SK-N-SH treated with all-trans-retinoic acid at 6 μM for 48 hours (cell line): ENCODE data around the gene RGS9.

Experiments used
- ATAC-seq: fragments of 200-7000 bp; cut with Tn5 transposase; 3 replicates; pipeline ENCODE4 v1.9.1; 2020; ENCODE audit warnings: mild to moderate bottlenecking, moderate library complexity
- ARNTL ChIP-seq: fragments of 450-650 bp; formaldehyde crosslinking; IDR thresholded peaks from 2 replicates; pipeline ENCODE4 v1.5.0; 2020; ENCODE audit warnings: low read depth, mild to moderate bottlenecking, moderate library complexity, borderline replicate concordance
- BACH2 ChIP-seq: fragments of 250-450 bp; sonication (Bioruptor Pico); IDR thresholded peaks from 2 replicates; pipeline ENCODE4 v1.9.0; 2021; ENCODE audit warnings: mild to moderate bottlenecking, borderline replicate concordance
- CREB5 ChIP-seq: fragments of 250-450 bp; sonication (Bioruptor Pico); IDR thresholded peaks from 2 replicates; pipeline ENCODE4 v1.5.1; 2020; ENCODE audit warnings: low read depth, mild to moderate bottlenecking, moderate library complexity
- CSDC2 ChIP-seq: fragments of 250-450 bp; sonication (Bioruptor Pico); IDR thresholded peaks from 2 replicates; pipeline ENCODE4 v1.5.0; 2020; ENCODE audit warnings: mild to moderate bottlenecking, moderate library complexity
- CSRNP3 ChIP-seq: fragments of 250-450 bp; sonication (Bioruptor Pico); IDR thresholded peaks from 2 replicates; pipeline ENCODE4 v1.5.1; 2021; ENCODE audit warnings: mild to moderate bottlenecking, moderate library complexity
- ESRRG ChIP-seq: fragments of 250-450 bp; sonication (Bioruptor Pico); IDR thresholded peaks from 2 replicates; pipeline ENCODE4 v1.6.1; 2021; ENCODE audit warnings: mild to moderate bottlenecking
- GLIS3 ChIP-seq: fragments of 250-450 bp; sonication (Bioruptor Pico); IDR thresholded peaks from 2 replicates; pipeline ENCODE4 v1.5.0; 2020; ENCODE audit warnings: mild to moderate bottlenecking, moderate library complexity
- ISL1 ChIP-seq: fragments of 250-450 bp; sonication (Bioruptor Pico); IDR thresholded peaks from 2 replicates; pipeline ENCODE4 v2.1.2; 2022; ENCODE audit warnings: mild to moderate bottlenecking, moderate library complexity
- POU6F1 ChIP-seq: fragments of 250-450 bp; sonication (Bioruptor Pico); IDR thresholded peaks from 2 replicates; pipeline ENCODE4 v1.8.0; 2021; ENCODE audit warnings: low read depth, mild to moderate bottlenecking, moderate library complexity, borderline replicate concordance
- PPARA ChIP-seq: fragments of 250-450 bp; sonication (Bioruptor Pico); IDR thresholded peaks from 2 replicates; pipeline ENCODE4 v1.5.0; 2020; ENCODE audit warnings: mild to moderate bottlenecking, borderline replicate concordance
- RARB ChIP-seq: fragments of 250-450 bp; sonication (Bioruptor Pico); IDR thresholded peaks from 2 replicates; pipeline ENCODE4 v1.8.0; 2021; ENCODE audit warnings: mild to moderate bottlenecking, moderate library complexity
- SNAI2 ChIP-seq: fragments of 250-450 bp; sonication (Bioruptor Pico); IDR thresholded peaks from 2 replicates; pipeline ENCODE4 v1.5.0; 2020; ENCODE audit warnings: mild to moderate bottlenecking, moderate library complexity
- TCF4 ChIP-seq: fragments of 250-450 bp; sonication (Bioruptor Pico); IDR thresholded peaks from 2 replicates; pipeline ENCODE4 v1.8.0; 2021; ENCODE audit warnings: mild to moderate bottlenecking, moderate library complexity, borderline replicate concordance
- TOX ChIP-seq: fragments of 250-450 bp; sonication (Bioruptor Pico); IDR thresholded peaks from 2 replicates; pipeline ENCODE4 v1.8.0; 2021; ENCODE audit warnings: mild to moderate bottlenecking, moderate library complexity, borderline replicate concordance
- ZC3H10 ChIP-seq: fragments of 250-450 bp; sonication (Bioruptor Pico); IDR thresholded peaks from 2 replicates; pipeline ENCODE4 v1.5.1; 2021; ENCODE audit warnings: mild to moderate bottlenecking, moderate library complexity
- ZFP3 ChIP-seq: fragments of 250-450 bp; sonication (Bioruptor Pico); IDR thresholded peaks from 2 replicates; pipeline ENCODE4 v1.5.0; 2020; ENCODE audit warnings: mild to moderate bottlenecking, moderate library complexity
- ZNF565 ChIP-seq: fragments of 450-650 bp; formaldehyde crosslinking; conservative IDR thresholded peaks from 2 replicates; pipeline ENCODE4 v1.5.0; 2020; ENCODE audit warnings: low read depth, mild to moderate bottlenecking, moderate library complexity
- ZNF70 ChIP-seq: fragments of 450-650 bp; formaldehyde crosslinking; IDR thresholded peaks from 2 replicates; pipeline ENCODE4 v1.5.0; 2020; ENCODE audit warnings: mild to moderate bottlenecking, moderate library complexity
- ZNF8 ChIP-seq: fragments of 450-650 bp; formaldehyde crosslinking; IDR thresholded peaks from 2 replicates; pipeline ENCODE4 v1.5.0; 2020; ENCODE audit warnings: mild to moderate bottlenecking, moderate library complexity

RGS9 gene

GRCh38 chr17:65185062-65185461, 47.9 kb downstream of the RGS9 start (continued):
- 0 out of 2 replicates have a peak, but pooled peaks have one; percentile 76 for TF ChIP-seq CREB5
- no peak for TF ChIP-seq SNAI2 (CRISPR knock-in tag)
- no peak for TF ChIP-seq PPARA (CRISPR knock-in tag)
- peak; percentile 44; the same call in 1 of the 2 replicates for TF ChIP-seq TOX
- peak; percentile 65; the same call in 1 of the 2 replicates for TF ChIP-seq ZNF8
- TF ChIP-seq CSRNP3 (CRISPR knock-in tag) = peak; percentile 85; the same call in 1 of the 2 replicates
- peak; percentile 82; the same call in 1 of the 2 replicates for TF ChIP-seq CSDC2 (CRISPR knock-in tag)
- no peak for TF ChIP-seq RARB
- 0 out of 2 replicates have a peak, but pooled peaks have one; percentile 34 for TF ChIP-seq ZFP3
- TF ChIP-seq GLIS3 (CRISPR knock-in tag) = 0 out of 2 replicates have a peak, but pooled peaks have one; percentile 62

GRCh38 chr17:65185668-65186382, 48.7 kb downstream of the RGS9 start:
- TF ChIP-seq TOX = no peak
- no peak for TF ChIP-seq BACH2 (CRISPR knock-in tag)
- no peak for TF ChIP-seq ESRRG (CRISPR knock-in tag)
- no peak for TF ChIP-seq GLIS3 (CRISPR knock-in tag)
- TF ChIP-seq ZNF565 (CRISPR knock-in tag) = no peak
- no peak for TF ChIP-seq ISL1 (CRISPR knock-in tag)
- no peak for TF ChIP-seq POU6F1 (CRISPR knock-in tag)
- no peak for TF ChIP-seq PPARA (CRISPR knock-in tag)
- no peak for TF ChIP-seq CSRNP3 (CRISPR knock-in tag)
- TF ChIP-seq ARNTL (CRISPR knock-in tag) = no peak
- no peak for TF ChIP-seq ZNF70
- no peak for TF ChIP-seq ZFP3
- TF ChIP-seq ZC3H10 (CRISPR knock-in tag) = no peak
- TF ChIP-seq CSDC2 (CRISPR knock-in tag) = no peak
- no peak for TF ChIP-seq TCF4 (CRISPR knock-in tag)
- no peak for ATAC-seq

GRCh38 chr17:65190467-65191097, 53.4 kb downstream of the RGS9 start:
- ATAC-seq = peak; percentile 41; the same call in 2 of the 3 replicates
- TF ChIP-seq POU6F1 (CRISPR knock-in tag) (no peak), ISL1 (CRISPR knock-in tag) (peak; percentile 73)
